Lower leg skin (tissue), 3 donors: ENCODE results near the gene CRYAB.

Source experiments
- CTCF ChIP-seq, 3 donors: fragments of 450-650 bp; IDR thresholded peaks; one replicate each; pipeline ENCODE4 v1.5.1; 2016; ENCODE audit warnings: antibody characterized with exemption in 3 of 3, mild to moderate bottlenecking in 3 of 3, moderate library complexity in 2 of 3
- POLR2A ChIP-seq, 2 donors: fragments of 450-650 bp; IDR thresholded peaks; one replicate each; pipeline ENCODE4 v1.6.1; 2016 to 2017; ENCODE audit warnings: antibody characterized with exemption in 2 of 2, mild to moderate bottlenecking in 1 of 2, moderate library complexity in 1 of 2

DNA sequence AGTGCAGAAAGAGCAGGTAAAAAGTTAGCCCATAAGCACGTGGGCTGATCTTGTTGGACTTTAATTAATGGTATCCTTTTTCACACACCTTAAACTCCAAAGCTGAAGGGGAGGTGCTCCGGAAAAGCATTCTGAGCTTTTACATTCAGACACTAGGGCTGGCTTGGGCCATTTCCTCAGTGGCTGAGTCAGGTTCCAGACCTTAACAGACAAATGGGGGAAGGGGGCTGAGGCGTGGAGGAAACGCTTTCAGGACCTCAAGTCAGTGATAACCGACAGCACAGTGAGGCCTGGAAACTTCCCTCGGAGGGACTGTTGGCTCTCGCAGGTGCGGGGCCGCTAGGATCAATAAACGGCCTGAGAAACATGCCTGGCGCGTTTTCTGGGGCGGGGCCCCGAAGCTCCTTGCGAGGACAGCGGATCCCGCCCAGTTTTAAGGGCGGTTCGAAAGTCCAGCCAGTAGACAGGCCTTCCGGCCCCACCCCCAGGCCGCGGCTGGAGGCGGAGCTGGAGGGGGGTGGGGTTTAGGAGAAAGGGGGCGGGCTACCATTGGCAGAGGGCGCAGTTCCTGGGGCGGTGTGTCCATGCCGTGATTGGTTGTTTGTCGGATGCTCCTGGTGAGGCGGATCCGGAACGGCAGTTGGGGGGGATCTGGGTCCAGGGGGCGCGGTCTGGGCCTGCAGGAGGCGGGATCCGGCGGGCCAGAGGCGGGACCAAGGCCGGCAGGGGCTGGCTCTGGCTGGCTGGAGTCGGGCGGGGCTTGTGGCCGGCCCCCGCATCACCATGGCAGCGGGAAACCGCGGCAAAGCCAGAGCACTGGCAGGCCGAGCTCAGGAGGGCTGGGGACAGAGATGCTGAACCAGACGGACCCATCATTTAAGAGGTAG, 15.2 kb upstream of the CRYAB start:
- TF ChIP-seq CTCF (IDR thresholded peaks at IDR 0.05), result no peak
- peak in 1 of 2 donors; percentile 25 for TF ChIP-seq POLR2A (IDR thresholded peaks at IDR 0.05)
